GM21360 (cell line): ENCODE data around the gene ZNF221.
A peak's percentile ranks its signal among the peaks of the same experiment; 100 is the strongest.
"Not testable (repeated sequence)": the region's sequence is repeated elsewhere in the genome, so short reads cannot be mapped to it uniquely, and the experiment has no call there.

Experiments used
- ATAC-seq: cut with Tn5 transposase; IDR thresholded peaks from one replicate; pipeline ENCODE4 v1.9.1; 2021; ENCODE audit warnings: mild to moderate bottlenecking, moderate library complexity; ENCODE audit not compliant: unreplicated experiment

The ZNF221 gene

GRCh38 chr19:43950834-43951645 lies at the start of gene ZNF221:
ZNF221 (plus strand) TSS chr19:43951228; CDS start chr19:43962727, 11,499 bp downstream.
- peak; percentile 83 for ATAC-seq

- ATAC-seq = peak; percentile 49
Observed at GRCh38 chr19:43901395-43902390, 49.3 kb upstream of the ZNF221 start.

- ATAC-seq = no peak
Observed at GRCh38 chr19:43902399-43902798, 48.6 kb upstream of the ZNF221 start.

- ATAC-seq = no peak
Observed at GRCh38 chr19:43905897-43906296, 45.1 kb upstream of the ZNF221 start.

- no peak for ATAC-seq
Observed at GRCh38 chr19:43906774-43907173, 44.3 kb upstream of the ZNF221 start.

- no peak for ATAC-seq
Observed at GRCh38 chr19:43908659-43909058, 42.4 kb upstream of the ZNF221 start.

- ATAC-seq = no peak
Observed at GRCh38 chr19:43910884-43911283, 40.1 kb upstream of the ZNF221 start.

- no peak for ATAC-seq
Observed at GRCh38 chr19:43913383-43913782, 37.6 kb upstream of the ZNF221 start.

GRCh38 chr19:43914051-43914450 lies 37.0 kb upstream of the ZNF221 start:
- no peak for ATAC-seq

- no peak for ATAC-seq
Observed at GRCh38 chr19:43923875-43924274, 27.2 kb upstream of the ZNF221 start.

- ATAC-seq = no peak
Observed at GRCh38 chr19:43928820-43929219, 22.2 kb upstream of the ZNF221 start.

GRCh38 chr19:43934055-43934984 lies 16.7 kb upstream of the ZNF221 start:
- ATAC-seq = no peak

GRCh38 chr19:43934985-43935708 lies 15.9 kb upstream of the ZNF221 start, which contains the start of gene ZNF45:
ZNF45 (minus strand) TSS chr19:43935282; CDS start chr19:43922185, 13,097 bp downstream.
- ATAC-seq = peak; percentile 88

- ATAC-seq = no peak
Observed at GRCh38 chr19:43936188-43936587, 14.8 kb upstream of the ZNF221 start.

- ATAC-seq = no peak
Observed at GRCh38 chr19:43939557-43940260, 11.3 kb upstream of the ZNF221 start.

GRCh38 chr19:43940719-43941118 lies 10.3 kb upstream of the ZNF221 start:
- no peak for ATAC-seq

- no peak for ATAC-seq
Observed at GRCh38 chr19:43941209-43941608, 9.8 kb upstream of the ZNF221 start.

GRCh38 chr19:43947412-43947811 lies 3.6 kb upstream of the ZNF221 start:
- not testable (repeated sequence) for ATAC-seq

- not testable (repeated sequence) for ATAC-seq
Observed at GRCh38 chr19:43949803-43950202, 1.2 kb upstream of the ZNF221 start.
